Kidney (tissue), 14 donors: ENCODE results near the gene ZNF394. TPM values are rescaled to one million over a fixed set of nuclear protein-coding genes. Genes with fewer than 3 reads are reported as not detected.

ENCODE experiments used
- DNase-seq, 5 donors: peaks; one replicate each; pipeline ENCODE4 v3.0.0-alpha.2; 2013 to 2020
- FAIRE-seq: peaks from 2 replicates; lab custom pipeline; 2012; peaks lifted over from hg19 to GRCh38; lab: Jason Lieb, UNC
- H3K27ac ChIP-seq, 2 donors: one replicate each; pipeline ENCODE4 v1.7.0; 2013; ENCODE audit warnings: low read depth in 2 of 2, low read length in 2 of 2, inconsistent platforms in 1 of 2
- H3K27me3 ChIP-seq: one replicate; pipeline ENCODE4 v1.7.1; 2013; ENCODE audit warnings: low read length, inconsistent platforms; ENCODE audit not compliant: control insufficient read depth, insufficient read depth
- H3K36me3 ChIP-seq, 3 donors: one replicate each; pipeline versions ENCODE4 v1.7.0 to v1.7.1; 2013; ENCODE audit warnings: low read length in 3 of 3, control low read depth in 1 of 3, inconsistent platforms in 1 of 3; ENCODE audit not compliant: insufficient read depth in 3 of 3, control insufficient read depth in 2 of 3
- H3K4me1 ChIP-seq, 3 donors: one replicate each; pipeline versions ENCODE4 v1.7.0 to v1.7.1; 2013; ENCODE audit warnings: low read length in 3 of 3, inconsistent platforms in 1 of 3, low read depth in 1 of 3; ENCODE audit not compliant: control insufficient read depth in 2 of 3, insufficient read depth in 2 of 3
- H3K4me3 ChIP-seq, 3 donors: one replicate each; pipeline versions ENCODE4 v1.7.0 to v1.8.1; 2013; ENCODE audit warnings: low read length in 3 of 3, control low read depth in 1 of 3, inconsistent platforms in 1 of 3
- H3K9ac ChIP-seq, 3 donors: one replicate each; pipeline versions ENCODE4 v1.7.0 to v1.7.1; 2013; ENCODE audit warnings: low read length in 3 of 3, control low read depth in 1 of 3, inconsistent platforms in 1 of 3
- H3K9me3 ChIP-seq, 3 donors: one replicate each; pipeline versions ENCODE4 v1.7.0 to v1.7.1; 2013; ENCODE audit warnings: low read length in 3 of 3, control low read depth in 1 of 3, inconsistent platforms in 1 of 3; ENCODE audit not compliant: control insufficient read depth in 2 of 3, insufficient read depth in 1 of 3
- CTCF ChIP-seq: IDR thresholded peaks from 3 replicates; pipeline ENCODE4 v1.5.1; 2012; ENCODE audit warnings: mild to moderate bottlenecking, moderate library complexity, borderline replicate concordance; ENCODE audit not compliant: insufficient read depth; ENCODE audit errors: extremely low read depth
- intact Hi-C: fragments of 100-400 bp; cut with DNase I; formaldehyde crosslinking; loops from one replicate; pipeline ENCODE4 v1.11.1; 2022
- polyA plus RNA-seq: library from polyadenylated mRNA; stranded (reverse); fragments of 350-450 nt; fragmentation: Illumina TruSeq; extraction: RNeasy Lipid Tissue Mini Kit (QIAGEN cat#74804); gene quantifications from one replicate; pipeline ENCODE4 v1.2.3, GENCODE V29; 2014; ENCODE audit warnings: low read depth, low replicate concordance; ENCODE audit not compliant: insufficient read depth
- total RNA-seq: library from RNA; stranded (reverse); fragmentation: NEBNext Ultra II Directional; extraction: Animal tissue kit (Norgen Biotek cat#: 25700); gene quantifications from one replicate; pipeline ENCODE4 v1.2.1, GENCODE V29; 2021
- donor health status: control.
- donor health status: control.
- donor health status: control.
- donor health status: control.
- donor health status: control.
- donor health status: DM: yes; HTN: yes; CAD: no.
- donor health status: Normal renal cell carcinoma (clear cell type).

The ZNF394 gene
- total and polyA plus RNA-seq, 2 donors from 2014 or later = 15.7 to 33.6 TPM

- TF ChIP-seq CTCF = no peak
- FAIRE-seq = no peak
- Histone ChIP-seq H3K36me3 (peaks cover 0 to 30% (median 20%) of the 10 kb centered on the region in 3 donors), H3K27me3 (no peaks in the 10 kb centered on the region), H3K4me3 (no peak overlapping the region), H3K4me1 (no peaks in the 10 kb centered on the region), H3K27ac (no peak overlapping the region), H3K9ac (no peak overlapping the region), H3K9me3 (no peaks in the 10 kb centered on the region)
- intact Hi-C loops = no loop called here
- DNase-seq = no peak
Measured at GRCh38 chr7:99457650-99458493, 42.2 kb downstream of the ZNF394 start.

- no peak overlapping the region for H3K4me3 ChIP-seq
- H3K9ac ChIP-seq = no peak overlapping the region
- DNase-seq = no peak
- no peaks in the 10 kb centered on the region for H3K4me1 ChIP-seq
- no peaks in the 10 kb centered on the region for H3K9me3 ChIP-seq
- peaks cover 0 to 34% (median 20%) of the 10 kb centered on the region in 3 donors for H3K36me3 ChIP-seq
- no peak for TF ChIP-seq CTCF
- H3K27ac ChIP-seq = no peak overlapping the region
- FAIRE-seq = no peak
- H3K27me3 ChIP-seq = no peaks in the 10 kb centered on the region
- intact Hi-C loops = no loop called here
Measured at GRCh38 chr7:99457050-99457649, 42.9 kb downstream of the ZNF394 start.

- DNase-seq (no peak), FAIRE-seq (no peak)
- Histone ChIP-seq H3K9ac (no peak overlapping the region), H3K9me3 (no peaks in the 10 kb centered on the region), H3K4me3 (no peak overlapping the region), H3K4me1 (no peaks in the 10 kb centered on the region), H3K36me3 (peaks cover 0 to 34% (median 20%) of the 10 kb centered on the region in 3 donors), H3K27ac (no peak overlapping the region), H3K27me3 (no peaks in the 10 kb centered on the region)
- intact Hi-C loops = no loop called here
- TF ChIP-seq CTCF = no peak
Measured at GRCh38 chr7:99456288-99456687, 43.8 kb downstream of the ZNF394 start.
